AG04450 (cell line): ENCODE results near the gene IGSF8. TPM values are rescaled to one million over a fixed set of nuclear protein-coding genes. Genes with fewer than 3 reads are reported as not detected.
"Not testable (repeated sequence)": the region's sequence is repeated elsewhere in the genome, so short reads cannot be mapped to it uniquely, and the experiment has no call there.

Experiments used
- CTCF ChIA-PET: fragments of 300-600, 350-600 bp; formaldehyde crosslinking; extraction: SDS; loops from one replicate; lab custom pipeline; 2022; ENCODE audit warnings: antibody characterized with exemption, inconsistent platforms; lab: Charles Lee
- POLR2A ChIA-PET: fragments of 350-600 bp; formaldehyde crosslinking; extraction: SDS; loops from one replicate; lab custom pipeline; 2021; ENCODE audit warnings: antibody characterized with exemption, inconsistent platforms; lab: Yijun Ruan, JAX
- DNase-seq: peaks from one replicate; pipeline ENCODE4 v3.0.0-alpha.2; 2011; ENCODE audit warnings: low read depth, low spot score
- H3K27ac ChIP-seq: one replicate; pipeline ENCODE4 v1.5.1; 2012; ENCODE audit warnings: low read depth, low read length, control low read depth
- H3K27me3 ChIP-seq: one replicate; pipeline ENCODE4 v1.6.0; 2012; ENCODE audit warnings: low read length; ENCODE audit not compliant: control insufficient read depth, insufficient read depth
- H3K4me3 ChIP-seq: 2 replicates; pipeline ENCODE4 v1.5.1; 2011; ENCODE audit warnings: mild to moderate bottlenecking, low read depth, low read length, control low read depth
- H3K9me3 ChIP-seq: 2 replicates; pipeline ENCODE4 v1.5.1; 2012; ENCODE audit warnings: low read length; ENCODE audit not compliant: control insufficient read depth, insufficient read depth
- polyA plus RNA-seq: library from polyadenylated mRNA; depleted of rRNA; stranded (reverse); fragments of >200 nt; gene quantifications from 2 replicates; pipeline ENCODE4 v1.2.3, GENCODE V29; 2011
- TF ChIP-seq, protein P1 (sequence below): IDR thresholded peaks from 2 replicates; pipeline ENCODE4 v1.5.1; 2011; ENCODE audit warnings: low read depth, low read length, control low read depth, inconsistent platforms

The IGSF8 gene
- polyA plus RNA-seq, 1 experiment, result 12.7 TPM

DNA sequence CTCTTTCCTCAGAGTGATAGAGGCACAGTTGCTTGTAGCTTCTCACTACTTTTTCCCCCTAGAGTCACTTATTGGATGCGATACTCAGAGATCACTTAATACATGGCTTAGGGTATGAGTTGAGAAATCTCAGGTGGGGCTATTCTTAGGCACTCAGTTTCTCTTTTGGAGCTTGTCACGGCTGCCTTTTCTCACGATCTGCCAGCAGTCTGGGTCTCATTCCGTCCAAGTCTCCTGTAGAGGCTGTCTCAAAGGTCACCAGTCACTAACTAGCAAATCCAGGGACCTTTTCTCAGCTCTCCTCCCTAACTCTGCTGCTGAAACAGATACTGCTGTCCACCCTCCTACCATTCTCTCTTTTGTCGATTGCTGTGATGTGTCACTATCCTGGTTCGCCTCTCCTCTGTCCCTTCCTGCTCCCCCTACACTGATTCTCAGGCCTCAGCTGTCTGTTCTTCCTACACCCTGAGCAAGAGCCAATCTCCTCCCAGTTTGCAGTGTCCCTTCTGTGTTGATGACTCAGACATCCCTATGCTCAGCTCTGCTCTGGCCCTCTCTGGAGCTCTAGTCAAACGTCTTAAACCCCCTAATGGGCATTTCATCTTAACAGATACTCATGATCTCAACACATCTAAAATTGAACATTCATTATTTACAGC, 29.6 kb upstream of the IGSF8 start:
- Histone ChIP-seq H3K27me3 (peaks cover 8% of the 10 kb centered on the region), H3K27ac (no peak overlapping the region), H3K9me3 (peaks cover 4% of the 10 kb centered on the region; the same call in 1 of the 2 replicates), H3K4me3 (no peak overlapping the region)
- DNase-seq, result no peak
- ChIA-PET CTCF (interaction anchor here (1.0 to 2.9 kb wide), 4 partner anchors 19 to 164 kb away, joined by 3 to 13 read pairs (median 6); no protein-coding TSS in a partner anchor), POLR2A (no interaction called here)
- TF ChIP-seq, protein P1, sequence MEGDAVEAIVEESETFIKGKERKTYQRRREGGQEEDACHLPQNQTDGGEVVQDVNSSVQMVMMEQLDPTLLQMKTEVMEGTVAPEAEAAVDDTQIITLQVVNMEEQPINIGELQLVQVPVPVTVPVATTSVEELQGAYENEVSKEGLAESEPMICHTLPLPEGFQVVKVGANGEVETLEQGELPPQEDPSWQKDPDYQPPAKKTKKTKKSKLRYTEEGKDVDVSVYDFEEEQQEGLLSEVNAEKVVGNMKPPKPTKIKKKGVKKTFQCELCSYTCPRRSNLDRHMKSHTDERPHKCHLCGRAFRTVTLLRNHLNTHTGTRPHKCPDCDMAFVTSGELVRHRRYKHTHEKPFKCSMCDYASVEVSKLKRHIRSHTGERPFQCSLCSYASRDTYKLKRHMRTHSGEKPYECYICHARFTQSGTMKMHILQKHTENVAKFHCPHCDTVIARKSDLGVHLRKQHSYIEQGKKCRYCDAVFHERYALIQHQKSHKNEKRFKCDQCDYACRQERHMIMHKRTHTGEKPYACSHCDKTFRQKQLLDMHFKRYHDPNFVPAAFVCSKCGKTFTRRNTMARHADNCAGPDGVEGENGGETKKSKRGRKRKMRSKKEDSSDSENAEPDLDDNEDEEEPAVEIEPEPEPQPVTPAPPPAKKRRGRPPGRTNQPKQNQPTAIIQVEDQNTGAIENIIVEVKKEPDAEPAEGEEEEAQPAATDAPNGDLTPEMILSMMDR, result no peak

DNA sequence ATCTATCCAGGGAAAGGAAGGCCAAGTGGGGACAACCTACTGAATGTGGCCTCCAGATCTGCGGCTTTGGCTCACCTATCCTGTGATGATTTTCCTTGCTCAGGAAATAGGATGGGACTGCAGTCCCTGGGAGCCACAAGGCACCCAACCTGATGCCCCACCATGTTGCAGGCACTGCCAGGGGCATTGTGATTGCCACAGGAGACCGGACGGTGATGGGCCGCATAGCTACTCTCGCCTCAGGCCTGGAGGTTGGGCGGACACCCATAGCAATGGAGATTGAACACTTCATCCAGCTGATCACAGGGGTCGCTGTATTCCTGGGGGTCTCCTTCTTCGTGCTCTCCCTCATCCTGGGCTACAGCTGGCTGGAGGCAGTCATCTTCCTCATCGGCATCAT, 29.0 kb upstream of the IGSF8 start:
- no peak for DNase-seq
- Histone ChIP-seq H3K27ac (no peak overlapping the region), H3K9me3 (peaks cover 4% of the 10 kb centered on the region; the same call in 1 of the 2 replicates), H3K4me3 (no peak overlapping the region), H3K27me3 (peaks cover 2% of the 10 kb centered on the region)
- TF ChIP-seq, protein P1, result no peak
- CTCF ChIA-PET, result interaction anchor here (1.0 to 2.9 kb wide), 3 partner anchors 18 to 66 kb away, joined by 3 to 13 read pairs (median 10); no protein-coding TSS in a partner anchor
- POLR2A ChIA-PET, result no interaction called here

DNA sequence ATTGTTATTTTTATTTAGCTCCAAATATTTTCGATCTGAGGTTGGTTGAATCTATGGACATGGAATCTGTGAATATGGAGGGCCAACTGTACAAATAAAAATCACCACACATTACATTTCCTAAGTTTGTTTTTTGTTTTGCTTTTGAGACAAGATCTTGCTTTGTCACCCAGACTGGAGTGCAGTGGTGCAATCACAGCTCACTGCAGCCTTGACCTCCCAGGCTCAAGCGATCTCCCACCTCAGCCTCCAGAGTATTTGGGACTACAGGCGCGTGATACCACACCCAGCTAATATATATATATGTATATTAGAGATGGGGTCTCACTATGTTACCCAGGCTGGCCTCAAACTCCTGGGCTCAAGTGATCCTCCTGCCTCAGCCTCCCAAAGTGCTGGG, 27.9 kb upstream of the IGSF8 start:
- H3K27me3 ChIP-seq, H3K27ac ChIP-seq, H3K4me3 ChIP-seq, H3K9me3 ChIP-seq, POLR2A ChIA-PET, DNase-seq: not testable (repeated sequence)
- CTCF ChIA-PET, result interaction anchor here (2.7 kb wide), 2 partner anchors 25 to 67 kb away, joined by 10 read pairs; no protein-coding TSS in a partner anchor

DNA sequence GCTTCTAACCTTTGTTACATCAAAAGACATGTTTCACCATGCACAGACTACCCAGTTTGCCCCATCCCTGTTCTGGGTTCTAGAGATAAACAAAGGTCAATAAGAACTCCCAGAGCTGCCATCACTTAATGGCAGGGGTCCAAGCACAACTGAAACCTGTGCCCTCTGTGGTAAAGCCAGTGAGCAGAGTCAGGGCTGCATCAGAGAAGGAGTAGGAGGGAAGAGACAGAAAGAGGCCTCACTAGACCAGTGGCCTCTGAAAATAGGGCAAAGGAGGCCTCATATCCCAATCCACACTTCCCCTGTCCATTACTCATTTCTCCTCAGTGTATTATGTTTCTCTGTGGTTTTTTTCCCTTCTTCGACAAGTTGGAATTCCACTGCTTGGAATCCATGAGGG, 27.3 kb upstream of the IGSF8 start:
- ChIA-PET CTCF (interaction anchor here (0.6 to 2.9 kb wide), 3 partner anchors 43 to 94 kb away, joined by 8 to 10 read pairs (median 9); no protein-coding TSS in a partner anchor), POLR2A (no interaction called here)
- H3K27ac ChIP-seq, result peak overlapping the region; percentile 87
- peaks cover 1% of the 10 kb centered on the region for H3K27me3 ChIP-seq
- TF ChIP-seq, protein P1, result no peak
- H3K9me3 ChIP-seq, result peaks cover 4% of the 10 kb centered on the region; the same call in 1 of the 2 replicates
- H3K4me3 ChIP-seq, result no peak overlapping the region
- DNase-seq, result no peak

DNA sequence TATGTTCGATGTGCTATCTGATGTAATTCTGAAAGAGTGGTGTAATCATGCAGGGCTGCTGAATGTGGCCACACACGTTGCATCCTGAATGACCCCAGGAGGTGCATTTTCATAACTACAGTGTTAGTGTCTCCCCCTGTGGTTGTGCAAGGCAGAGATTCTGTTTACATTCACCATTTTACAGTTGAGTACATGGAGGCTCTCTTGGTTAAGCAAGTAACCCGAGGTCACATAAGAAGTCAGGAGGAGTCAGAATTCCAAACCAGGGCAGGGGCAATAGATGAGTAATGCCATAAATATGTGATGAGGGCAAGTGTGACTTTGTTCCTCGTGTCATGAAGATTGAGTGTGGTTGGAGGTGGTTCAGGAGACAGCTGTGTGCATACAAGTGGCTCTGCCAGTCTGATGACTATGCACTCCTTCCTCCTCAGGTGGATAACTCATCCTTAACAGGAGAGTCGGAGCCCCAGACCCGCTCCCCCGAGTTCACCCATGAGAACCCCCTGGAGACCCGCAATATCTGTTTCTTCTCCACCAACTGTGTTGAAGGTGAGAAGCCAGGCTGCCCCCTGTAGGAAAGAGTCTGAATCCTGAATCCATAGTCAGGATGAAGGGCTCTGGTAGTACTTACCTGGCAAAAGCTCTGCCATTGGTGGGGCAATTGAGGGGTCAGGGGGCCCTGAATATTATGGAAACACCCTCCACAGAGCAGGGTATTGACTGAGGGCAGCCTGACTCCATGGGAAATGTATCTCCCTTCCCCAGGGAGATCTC, 26.5 kb upstream of the IGSF8 start:
- Histone ChIP-seq H3K4me3 (no peak overlapping the region), H3K9me3 (no peaks in the 10 kb centered on the region; the same call in 1 of the 2 replicates), H3K27me3 (peaks cover 5% of the 10 kb centered on the region), H3K27ac (peak overlapping the region; percentile 87)
- ChIA-PET POLR2A (no interaction called here), CTCF (interaction anchor here (0.6 to 2.9 kb wide), 7 partner anchors 16 to 95 kb away, joined by 3 to 10 read pairs (median 6); no protein-coding TSS in a partner anchor)
- TF ChIP-seq, protein P1, result peak; percentile 51
- DNase-seq, result peak; percentile 76
